Transverse colon (tissue), 4 donors: ENCODE results near the gene PTPRA.

ENCODE experiments used
- EP300 ChIP-seq: sonication (generic); formaldehyde crosslinking; IDR thresholded peaks from one replicate; pipeline ENCODE4 v1.6.1; 2017; ENCODE audit warnings: antibody characterized with exemption, low read depth
- POLR2A ChIP-seq: fragments of 450-650 bp; IDR thresholded peaks from one replicate; pipeline ENCODE4 v1.6.1; 2016; ENCODE audit warnings: antibody characterized with exemption, mild to moderate bottlenecking, moderate library complexity
- POLR2AphosphoS5 ChIP-seq, 3 donors: sonication (generic); formaldehyde crosslinking; IDR thresholded peaks; one replicate each; pipeline ENCODE4 v1.6.1; 2016; ENCODE audit warnings: antibody characterized with exemption in 3 of 3
- TF ChIP-seq, protein P1 (sequence below), 5 experiments: fragments of 200-600 bp in 3 of 5; fragments of 450-650 bp in 2 of 5; sonication (generic) in 3 of 5; IDR thresholded peaks; 1 replicate in 2 of 5; 2 replicates in 3 of 5; pipeline ENCODE4 v1.5.1; 2016 to 2017; ENCODE audit warnings: antibody characterized with exemption in 5 of 5, inconsistent platforms in 3 of 5, mild to moderate bottlenecking in 2 of 5, moderate library complexity in 1 of 5

DNA sequence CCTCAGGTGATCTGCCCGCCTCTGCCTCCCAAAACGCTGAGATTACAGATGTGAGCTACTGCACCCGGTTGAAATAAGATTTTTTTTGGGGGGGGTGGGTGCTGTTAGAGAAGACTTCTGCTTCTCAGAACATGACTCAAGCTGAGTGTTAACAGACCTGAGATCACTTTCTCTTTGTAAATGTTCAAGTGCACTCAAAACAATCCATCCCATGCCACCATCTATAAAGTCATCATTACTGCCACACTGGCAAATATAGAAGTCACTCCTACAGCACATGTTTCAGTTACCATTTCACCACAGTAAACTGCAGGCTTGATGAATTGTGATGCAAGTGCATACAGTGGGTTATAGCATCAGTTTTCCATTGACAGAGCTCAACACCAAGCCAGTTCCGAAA is 23.8 kb upstream of the PTPRA start:
- TF ChIP-seq, protein P1, sequence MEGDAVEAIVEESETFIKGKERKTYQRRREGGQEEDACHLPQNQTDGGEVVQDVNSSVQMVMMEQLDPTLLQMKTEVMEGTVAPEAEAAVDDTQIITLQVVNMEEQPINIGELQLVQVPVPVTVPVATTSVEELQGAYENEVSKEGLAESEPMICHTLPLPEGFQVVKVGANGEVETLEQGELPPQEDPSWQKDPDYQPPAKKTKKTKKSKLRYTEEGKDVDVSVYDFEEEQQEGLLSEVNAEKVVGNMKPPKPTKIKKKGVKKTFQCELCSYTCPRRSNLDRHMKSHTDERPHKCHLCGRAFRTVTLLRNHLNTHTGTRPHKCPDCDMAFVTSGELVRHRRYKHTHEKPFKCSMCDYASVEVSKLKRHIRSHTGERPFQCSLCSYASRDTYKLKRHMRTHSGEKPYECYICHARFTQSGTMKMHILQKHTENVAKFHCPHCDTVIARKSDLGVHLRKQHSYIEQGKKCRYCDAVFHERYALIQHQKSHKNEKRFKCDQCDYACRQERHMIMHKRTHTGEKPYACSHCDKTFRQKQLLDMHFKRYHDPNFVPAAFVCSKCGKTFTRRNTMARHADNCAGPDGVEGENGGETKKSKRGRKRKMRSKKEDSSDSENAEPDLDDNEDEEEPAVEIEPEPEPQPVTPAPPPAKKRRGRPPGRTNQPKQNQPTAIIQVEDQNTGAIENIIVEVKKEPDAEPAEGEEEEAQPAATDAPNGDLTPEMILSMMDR (IDR thresholded peaks at IDR 0.05), result no peak
- TF ChIP-seq EP300 (no peak), POLR2AphosphoS5 (IDR thresholded peaks at IDR 0.05) (no peak), POLR2A (no peak)
